GM12873 (cell line): ENCODE data around the gene STK32B.

Experiments used
- TF ChIP-seq, protein P1 (sequence below): IDR thresholded peaks from 2 replicates; pipeline ENCODE4 v1.5.1; 2012; ENCODE audit warnings: low read depth, mild to moderate bottlenecking, moderate library complexity, low read length, control low read depth; ENCODE audit not compliant: insufficient read depth; ENCODE audit errors: missing control alignments

Gene STK32B

GRCh38 chr4:5203309-5203992 lies 152.2 kb downstream of the STK32B start:
- TF ChIP-seq, protein P1, sequence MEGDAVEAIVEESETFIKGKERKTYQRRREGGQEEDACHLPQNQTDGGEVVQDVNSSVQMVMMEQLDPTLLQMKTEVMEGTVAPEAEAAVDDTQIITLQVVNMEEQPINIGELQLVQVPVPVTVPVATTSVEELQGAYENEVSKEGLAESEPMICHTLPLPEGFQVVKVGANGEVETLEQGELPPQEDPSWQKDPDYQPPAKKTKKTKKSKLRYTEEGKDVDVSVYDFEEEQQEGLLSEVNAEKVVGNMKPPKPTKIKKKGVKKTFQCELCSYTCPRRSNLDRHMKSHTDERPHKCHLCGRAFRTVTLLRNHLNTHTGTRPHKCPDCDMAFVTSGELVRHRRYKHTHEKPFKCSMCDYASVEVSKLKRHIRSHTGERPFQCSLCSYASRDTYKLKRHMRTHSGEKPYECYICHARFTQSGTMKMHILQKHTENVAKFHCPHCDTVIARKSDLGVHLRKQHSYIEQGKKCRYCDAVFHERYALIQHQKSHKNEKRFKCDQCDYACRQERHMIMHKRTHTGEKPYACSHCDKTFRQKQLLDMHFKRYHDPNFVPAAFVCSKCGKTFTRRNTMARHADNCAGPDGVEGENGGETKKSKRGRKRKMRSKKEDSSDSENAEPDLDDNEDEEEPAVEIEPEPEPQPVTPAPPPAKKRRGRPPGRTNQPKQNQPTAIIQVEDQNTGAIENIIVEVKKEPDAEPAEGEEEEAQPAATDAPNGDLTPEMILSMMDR = no peak

GRCh38 chr4:5203993-5204310 lies 152.7 kb downstream of the STK32B start:
- TF ChIP-seq, protein P1 = no peak

DNA sequence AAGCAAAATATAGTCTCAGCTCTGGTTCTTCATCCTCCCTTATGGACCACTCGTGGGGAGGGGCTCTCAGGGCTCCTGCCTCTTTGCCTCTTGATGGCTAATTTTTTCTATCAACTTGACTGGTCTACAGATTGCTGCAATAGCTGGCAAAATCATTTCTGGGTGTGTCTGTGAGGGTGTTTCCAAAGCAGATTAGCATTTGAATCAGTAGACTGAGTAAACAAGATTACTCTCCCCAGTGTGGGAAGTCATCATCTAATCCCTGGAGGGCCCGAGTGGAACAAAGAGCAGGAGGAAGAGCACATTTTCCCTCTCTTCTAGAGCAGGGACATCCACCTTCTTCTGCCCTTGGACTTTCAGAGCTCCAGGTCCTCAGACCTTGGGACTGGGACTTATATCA lies 153.5 kb downstream of the STK32B start:
- TF ChIP-seq, protein P1 = no peak

- TF ChIP-seq, protein P1 = no peak
Measured at GRCh38 chr4:5206016-5206790, 154.9 kb downstream of the STK32B start.

- TF ChIP-seq, protein P1 = no peak
Measured at GRCh38 chr4:5209862-5210261, 158.6 kb downstream of the STK32B start.

GRCh38 chr4:5211282-5211839 lies 160.1 kb downstream of the STK32B start:
- TF ChIP-seq, protein P1 = no peak

DNA sequence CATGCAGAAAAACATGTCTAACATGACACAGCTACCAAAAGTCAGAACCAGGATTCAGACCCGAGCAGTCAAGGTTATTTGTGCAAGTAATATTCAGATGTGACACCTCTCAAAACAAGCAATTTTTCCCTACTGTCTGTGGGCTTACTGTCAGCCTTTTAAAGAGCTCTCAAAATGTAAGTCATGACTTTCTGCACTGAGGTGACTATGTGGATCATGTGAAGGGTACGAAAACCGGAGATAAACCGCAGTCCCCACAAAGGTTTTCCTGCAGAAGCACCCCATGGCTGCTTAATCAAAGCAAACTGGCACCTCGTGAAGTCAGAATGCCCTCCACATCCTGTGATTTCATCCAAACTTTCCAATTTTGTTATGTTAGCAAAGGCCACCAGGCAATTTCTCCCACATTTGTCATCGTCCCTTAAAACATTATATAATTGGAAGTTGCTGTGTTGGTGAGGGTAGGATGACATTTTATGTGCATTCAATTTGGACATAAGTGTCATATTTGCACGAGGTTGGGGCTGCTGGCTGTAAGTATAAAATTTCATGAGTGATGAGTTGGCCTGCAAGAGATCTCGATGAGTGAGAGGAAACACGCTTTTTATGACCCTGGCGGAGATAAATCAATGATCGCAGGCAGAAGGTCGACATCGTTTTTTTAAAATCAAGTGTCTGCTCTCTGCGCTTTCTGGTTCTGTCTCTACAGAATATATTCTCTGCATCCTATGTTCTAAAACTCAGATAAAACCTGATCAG lies 161.2 kb downstream of the STK32B start:
- TF ChIP-seq, protein P1 = no peak
